Prostate gland (tissue), 2 donors: ENCODE measurements around the gene MGLL.

Source experiments
- CTCF ChIP-seq, 4 experiments: fragments of 200-600 bp in 2 of 4; fragments of 450-650 bp in 2 of 4; sonication (generic) in 2 of 4; IDR thresholded peaks; 1 replicate in 3 of 4; 2 replicates in 1 of 4; pipeline ENCODE4 v1.5.1; 2016 to 2019; ENCODE audit warnings: antibody characterized with exemption in 4 of 4, mild to moderate bottlenecking in 2 of 4, moderate library complexity in 2 of 4
- POLR2A ChIP-seq: fragments of 450-650 bp; IDR thresholded peaks from one replicate; pipeline ENCODE4 v1.6.1; 2016; ENCODE audit warnings: antibody characterized with exemption, mild to moderate bottlenecking

GRCh38 chr3:127825756-127826155, 3.4 kb upstream of the MGLL start:
- TF ChIP-seq CTCF (IDR thresholded peaks at IDR 0.05), result no peak
- TF ChIP-seq POLR2A, result no peak
